GM21528 (cell line): ENCODE results near the gene LMO1.

Source experiments
- ATAC-seq: cut with Tn5 transposase; IDR thresholded peaks from one replicate; pipeline ENCODE4 v1.9.1; 2021; ENCODE audit warnings: mild to moderate bottlenecking, moderate library complexity; ENCODE audit not compliant: unreplicated experiment, low FRiP score

The LMO1 gene

DNA sequence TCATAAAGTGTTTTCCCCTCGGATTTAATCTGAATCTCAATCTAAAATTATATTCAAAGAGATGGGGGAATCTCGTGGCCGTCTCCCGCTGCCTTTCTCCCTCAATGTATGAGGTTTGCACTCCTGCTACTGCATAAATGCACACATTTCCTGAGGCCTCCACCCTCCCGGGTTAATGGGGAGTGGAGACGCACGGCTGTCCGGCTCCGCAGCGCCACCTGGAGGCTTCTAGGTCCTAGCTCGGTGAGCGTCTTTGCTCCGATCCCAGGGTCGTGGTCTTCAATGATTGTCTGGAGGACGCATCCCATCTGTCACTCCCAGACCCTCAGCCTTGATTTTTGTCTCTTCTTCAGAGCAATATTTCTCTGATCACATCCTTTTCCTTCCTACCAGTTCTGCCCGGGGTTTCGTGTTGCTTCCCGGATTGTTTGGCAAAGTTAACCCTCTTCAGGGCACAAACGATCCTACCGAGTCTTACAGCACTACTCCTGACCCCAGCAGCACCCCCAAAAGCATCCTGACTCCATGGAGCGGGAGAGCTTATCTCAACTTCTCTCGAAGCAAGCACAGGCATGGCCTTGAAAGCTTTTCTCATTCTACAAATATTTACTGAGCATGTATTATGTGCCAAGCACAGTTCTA is at the start of gene LMO1:
LMO1 (minus strand) TSS at position 110 of the 642 bp plus-strand sequence. CDS start 516 bp downstream, outside the sequence.
- ATAC-seq, result peak; percentile 70

DNA sequence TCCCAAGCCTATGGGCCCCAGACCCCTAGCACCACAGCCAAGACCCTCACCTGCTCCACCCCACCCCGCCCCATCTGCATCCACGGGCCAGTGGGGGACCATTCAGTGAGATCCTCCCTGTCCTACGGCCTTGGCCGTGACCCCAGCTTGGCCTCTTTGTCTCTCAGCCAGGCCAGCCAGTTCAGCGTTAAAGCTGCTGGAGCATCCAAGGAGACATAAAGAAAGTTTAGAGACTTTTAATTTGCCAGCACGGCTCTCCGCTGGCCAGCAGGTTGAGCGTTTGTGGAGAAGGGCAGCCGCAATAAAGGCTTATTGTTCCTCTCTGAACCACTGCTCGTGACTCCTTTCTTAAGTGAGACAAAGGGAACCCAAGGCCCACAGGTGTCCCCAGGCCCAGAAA is 49.3 kb upstream of the LMO1 start:
- ATAC-seq, result no peak

DNA sequence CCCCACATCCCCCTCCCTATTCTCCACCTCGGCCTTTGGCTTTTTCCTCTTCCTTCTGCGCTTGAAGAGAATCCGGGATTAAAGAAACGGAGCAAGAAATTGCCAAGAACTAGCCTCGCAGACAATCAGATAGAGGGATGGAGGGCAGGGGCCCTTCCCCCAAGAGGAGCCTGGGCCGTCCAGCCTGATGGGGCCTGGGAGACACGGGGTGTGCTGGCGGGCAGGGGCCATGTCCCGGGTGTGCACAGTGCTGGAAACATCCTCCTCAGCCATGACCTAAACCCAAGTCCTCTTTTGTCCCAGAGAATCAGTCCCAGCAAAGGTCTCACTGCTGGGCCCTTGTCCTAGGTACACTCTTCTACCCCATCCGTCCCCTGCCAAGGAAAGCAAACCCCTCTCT is 47.7 kb upstream of the LMO1 start:
- ATAC-seq, result no peak

DNA sequence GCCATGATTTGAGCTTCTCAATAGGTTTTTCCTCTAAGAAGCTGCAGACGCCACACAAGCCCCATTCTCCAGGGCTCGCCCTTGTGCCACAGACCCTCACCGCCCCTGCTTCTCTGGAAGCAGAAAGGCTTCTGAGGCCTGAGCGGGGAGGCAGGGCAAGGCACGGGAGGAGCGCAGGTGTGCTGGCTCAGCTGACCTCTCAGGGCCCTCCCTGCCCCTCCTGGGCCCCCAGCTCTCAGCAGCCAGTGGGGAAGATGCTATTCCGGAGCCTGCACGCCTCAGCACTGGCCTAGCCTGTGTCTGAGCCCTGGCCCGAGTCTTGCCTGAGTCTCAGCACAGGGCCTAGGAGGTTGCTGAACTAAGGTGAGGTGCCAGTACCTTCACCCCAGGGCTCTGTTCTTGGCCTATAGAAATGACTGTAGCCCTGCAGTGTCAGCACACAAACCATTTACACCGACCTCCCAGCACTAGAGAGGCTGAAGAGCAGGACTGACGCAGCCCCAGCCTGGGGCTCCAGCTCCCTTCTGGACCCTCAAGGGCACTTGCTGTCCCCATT is 47.1 kb upstream of the LMO1 start:
- no peak for ATAC-seq

DNA sequence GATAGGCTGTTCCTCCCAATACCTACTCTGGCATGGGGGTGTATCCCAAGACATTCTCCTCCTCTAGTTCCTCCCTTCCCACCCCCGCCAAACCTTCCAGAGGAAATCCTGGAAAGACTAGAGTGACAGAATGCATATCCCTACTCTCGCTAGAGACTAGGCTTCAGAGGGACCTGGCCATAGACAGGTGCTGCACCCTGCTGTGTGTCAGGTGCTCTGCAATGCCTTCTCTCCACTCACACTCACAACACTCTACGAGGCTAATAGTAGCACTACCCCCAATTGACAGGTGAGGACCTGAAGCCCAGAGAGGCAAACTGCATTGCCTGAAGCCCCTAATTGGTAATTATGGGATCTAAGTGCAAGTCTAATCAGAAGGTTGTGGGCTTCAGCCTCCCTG is 46.2 kb upstream of the LMO1 start:
- ATAC-seq, result no peak

DNA sequence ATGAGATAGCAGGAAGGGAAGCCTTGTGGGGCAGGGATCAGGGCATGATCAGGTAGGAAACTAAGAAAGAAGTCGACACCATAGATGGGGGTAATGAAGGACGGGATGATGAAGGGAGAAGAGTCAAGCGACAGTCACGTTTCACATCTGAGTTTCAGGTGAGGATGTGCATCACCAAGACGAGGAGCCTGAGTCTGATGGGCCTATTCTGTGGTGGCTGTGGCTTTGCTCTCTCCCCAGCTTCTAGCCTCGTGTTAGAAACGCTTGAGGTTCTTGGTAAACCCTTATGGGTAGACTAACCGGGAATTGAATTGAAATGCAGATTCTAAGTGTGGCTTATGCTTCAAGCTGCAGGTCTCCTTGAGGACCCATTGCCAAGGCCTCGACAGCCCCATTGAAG is 45.6 kb upstream of the LMO1 start:
- ATAC-seq, result no peak

DNA sequence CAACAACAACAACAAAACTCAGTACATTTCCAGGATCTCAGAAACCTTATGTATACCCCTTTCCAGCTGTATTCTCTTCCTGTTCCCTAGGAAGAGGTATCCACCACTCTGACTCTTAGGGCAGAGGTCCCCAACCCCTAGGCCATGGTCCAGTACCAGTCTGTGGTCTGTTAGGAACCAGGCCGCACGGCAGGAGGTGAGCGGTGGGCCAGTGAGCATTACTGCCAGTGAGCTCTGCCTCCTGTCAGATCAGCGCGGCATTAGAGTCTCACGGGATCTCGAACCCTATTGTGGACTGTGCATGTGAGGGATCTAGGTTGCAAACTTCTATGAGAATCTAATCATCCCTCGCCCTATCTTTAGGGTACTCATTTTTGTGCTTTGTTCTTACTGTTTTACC is 43.9 kb upstream of the LMO1 start:
- no peak for ATAC-seq

GRCh38 chr11:8301622-8302021 is 37.9 kb upstream of the LMO1 start:
- ATAC-seq, result no peak

DNA sequence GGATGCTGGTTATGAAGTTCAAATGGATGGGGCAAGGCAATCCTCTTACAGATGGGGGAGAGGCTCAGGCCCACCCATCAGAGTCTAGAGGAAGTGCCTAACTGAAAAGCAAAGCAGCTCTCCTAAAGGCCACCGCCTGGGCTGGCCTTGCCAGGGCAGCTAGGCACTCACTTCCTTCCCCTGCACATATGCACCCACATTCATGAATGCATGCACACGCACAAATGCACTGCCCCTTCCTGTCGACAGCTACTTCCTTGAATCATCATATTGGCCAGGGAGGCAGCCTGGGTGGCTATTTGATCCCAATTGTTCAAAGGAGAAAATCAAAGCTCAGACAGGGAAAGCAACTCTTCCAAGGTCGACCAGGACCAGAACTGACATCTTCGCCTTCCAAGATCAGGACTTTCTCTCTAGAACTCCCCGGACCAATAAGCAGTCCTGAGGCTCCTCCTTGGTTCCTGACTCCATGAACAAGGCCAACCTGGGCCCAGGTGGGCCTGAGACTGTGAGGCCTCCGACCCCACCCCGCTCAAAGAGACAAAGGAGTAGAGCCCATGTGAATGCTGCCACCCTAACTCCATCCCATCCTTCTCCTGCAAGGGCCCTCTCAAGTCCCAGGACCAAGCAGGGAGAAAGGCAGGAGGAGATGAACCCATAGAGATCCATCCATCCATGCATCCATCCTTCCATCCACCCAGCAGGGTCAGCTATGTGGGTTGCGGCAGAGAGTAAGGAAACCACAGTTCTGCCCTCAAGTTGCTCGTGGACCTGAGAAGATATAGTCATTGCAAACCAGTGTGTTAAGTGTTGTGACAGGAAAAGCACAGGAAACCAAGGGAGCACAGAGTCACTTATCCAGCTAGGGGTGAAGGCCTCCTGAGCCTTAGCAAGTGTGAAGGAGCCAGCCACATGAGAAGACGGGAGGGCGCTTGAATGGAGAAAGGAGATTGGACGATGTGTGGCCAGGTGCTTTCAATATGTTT is 35.4 kb upstream of the LMO1 start:
- no peak for ATAC-seq

GRCh38 chr11:8297781-8298440 is 34.2 kb upstream of the LMO1 start:
- ATAC-seq, result no peak

DNA sequence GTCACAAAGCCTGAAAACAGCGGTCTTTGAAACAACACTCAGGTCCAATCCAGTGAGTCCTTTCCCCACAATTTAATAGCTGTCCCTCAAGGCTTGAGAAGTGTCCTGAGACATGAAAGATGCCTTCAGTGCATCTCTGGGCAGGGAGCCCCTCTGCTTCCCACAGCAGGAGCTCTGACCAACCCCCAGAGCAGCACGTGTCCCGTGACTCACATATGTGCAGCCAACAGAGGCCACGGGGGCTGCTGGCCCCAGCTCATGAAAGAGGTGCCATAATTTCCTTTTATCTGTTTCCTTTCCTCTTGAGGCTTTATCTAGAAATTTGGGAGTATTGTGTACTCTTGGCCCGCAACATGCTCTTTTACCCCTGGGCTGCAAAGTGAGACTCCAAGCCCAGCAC is 33.2 kb upstream of the LMO1 start:
- ATAC-seq, result no peak

DNA sequence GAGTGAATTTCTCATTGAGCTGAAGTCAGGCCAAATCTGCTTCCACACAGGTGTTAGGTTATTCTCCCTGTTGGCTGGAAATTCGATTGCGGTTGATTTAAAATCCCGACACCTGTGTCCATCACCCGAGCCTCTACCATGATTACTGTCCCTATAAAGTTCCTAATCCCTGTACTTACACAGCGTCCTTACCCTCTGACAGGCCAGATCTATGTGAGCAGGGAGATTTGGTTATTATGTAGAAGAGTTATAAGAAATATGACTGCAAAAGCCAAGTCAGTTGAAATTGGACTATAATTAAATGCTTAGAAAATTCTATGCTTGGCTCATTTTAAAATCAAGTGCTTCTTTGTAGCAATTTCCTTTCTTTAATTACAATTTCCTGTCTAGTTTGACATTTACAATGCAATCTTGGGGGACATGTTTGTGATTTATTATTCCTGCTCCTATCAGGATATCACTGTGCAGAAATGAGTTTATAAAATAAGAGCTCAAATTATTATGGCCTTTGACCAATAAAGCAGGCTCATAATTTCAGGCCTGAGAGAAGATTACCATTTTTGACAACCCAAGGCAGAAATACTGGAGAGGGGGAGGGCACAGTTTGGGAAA is 32.5 kb upstream of the LMO1 start:
- ATAC-seq, result no peak

DNA sequence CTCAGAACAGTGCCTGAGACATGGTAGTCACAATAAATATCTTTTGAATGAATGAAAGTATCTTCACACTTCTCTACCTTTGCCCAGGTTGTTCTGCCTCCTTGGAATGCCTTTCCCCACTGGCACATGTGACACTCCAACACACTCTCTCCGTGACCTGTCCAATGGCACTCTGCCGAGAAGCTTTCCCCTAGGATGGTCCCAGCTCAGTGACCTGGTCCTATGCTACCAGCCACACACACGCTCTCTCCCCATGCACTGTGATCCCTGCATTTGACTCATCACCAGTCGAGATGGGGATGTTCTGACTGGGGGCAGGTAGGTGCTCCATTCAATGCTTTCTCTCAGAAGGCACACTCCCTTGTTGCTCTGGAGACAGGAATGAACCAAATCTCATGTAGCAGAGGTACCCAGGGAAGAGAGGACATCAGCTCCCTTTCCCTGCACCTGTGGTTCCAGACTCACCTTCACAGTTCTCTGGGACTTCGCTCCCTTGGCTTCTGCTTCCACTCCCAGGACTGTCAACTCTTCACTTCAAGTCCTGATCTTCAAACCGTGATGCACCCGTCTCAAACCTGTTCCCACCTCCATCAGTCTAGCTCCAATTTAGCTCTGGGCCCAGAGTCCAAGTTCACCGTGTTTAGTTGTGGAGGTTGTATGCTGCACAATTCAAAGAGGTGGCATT is 30.7 kb upstream of the LMO1 start:
- no peak for ATAC-seq

DNA sequence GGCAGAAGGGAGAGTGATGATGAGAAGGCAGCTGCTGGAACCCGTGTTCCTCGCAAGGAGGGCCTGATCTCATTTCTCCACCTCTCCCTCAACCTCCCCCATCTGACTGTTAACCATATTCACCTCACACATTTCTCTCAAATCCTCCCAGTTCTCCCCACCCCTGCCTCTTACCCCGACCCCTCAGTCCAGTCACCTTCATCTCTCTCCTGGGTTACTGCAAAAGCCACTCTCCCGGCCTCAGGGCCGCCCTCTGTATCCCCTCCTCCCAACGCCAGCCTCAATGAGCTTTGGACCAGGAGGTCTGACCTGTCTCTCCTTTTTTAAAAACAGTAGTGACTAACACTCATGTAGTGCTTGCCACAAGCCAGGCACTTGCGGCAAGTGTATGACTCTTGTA is 29.5 kb upstream of the LMO1 start:
- ATAC-seq, result no peak

DNA sequence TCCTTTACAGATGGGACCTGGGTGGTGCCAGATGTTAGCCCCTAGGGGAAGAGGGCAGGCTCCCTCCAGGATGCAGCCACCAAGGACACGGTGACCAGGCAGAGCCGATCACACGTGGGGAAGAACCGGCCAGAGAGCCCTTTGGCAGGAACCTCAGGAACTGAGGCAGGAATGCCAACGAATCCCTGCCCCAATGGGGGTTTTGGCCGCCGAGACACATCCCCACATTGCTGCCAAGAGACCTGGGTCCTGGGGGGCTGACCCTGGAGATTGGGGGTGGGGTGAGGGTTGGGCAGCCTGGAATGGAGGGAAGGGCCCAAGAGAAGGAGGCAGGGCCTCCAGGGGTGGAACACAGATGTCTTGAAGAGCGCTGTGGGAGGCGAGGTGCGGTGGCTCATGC is 28.7 kb upstream of the LMO1 start:
- no peak for ATAC-seq

DNA sequence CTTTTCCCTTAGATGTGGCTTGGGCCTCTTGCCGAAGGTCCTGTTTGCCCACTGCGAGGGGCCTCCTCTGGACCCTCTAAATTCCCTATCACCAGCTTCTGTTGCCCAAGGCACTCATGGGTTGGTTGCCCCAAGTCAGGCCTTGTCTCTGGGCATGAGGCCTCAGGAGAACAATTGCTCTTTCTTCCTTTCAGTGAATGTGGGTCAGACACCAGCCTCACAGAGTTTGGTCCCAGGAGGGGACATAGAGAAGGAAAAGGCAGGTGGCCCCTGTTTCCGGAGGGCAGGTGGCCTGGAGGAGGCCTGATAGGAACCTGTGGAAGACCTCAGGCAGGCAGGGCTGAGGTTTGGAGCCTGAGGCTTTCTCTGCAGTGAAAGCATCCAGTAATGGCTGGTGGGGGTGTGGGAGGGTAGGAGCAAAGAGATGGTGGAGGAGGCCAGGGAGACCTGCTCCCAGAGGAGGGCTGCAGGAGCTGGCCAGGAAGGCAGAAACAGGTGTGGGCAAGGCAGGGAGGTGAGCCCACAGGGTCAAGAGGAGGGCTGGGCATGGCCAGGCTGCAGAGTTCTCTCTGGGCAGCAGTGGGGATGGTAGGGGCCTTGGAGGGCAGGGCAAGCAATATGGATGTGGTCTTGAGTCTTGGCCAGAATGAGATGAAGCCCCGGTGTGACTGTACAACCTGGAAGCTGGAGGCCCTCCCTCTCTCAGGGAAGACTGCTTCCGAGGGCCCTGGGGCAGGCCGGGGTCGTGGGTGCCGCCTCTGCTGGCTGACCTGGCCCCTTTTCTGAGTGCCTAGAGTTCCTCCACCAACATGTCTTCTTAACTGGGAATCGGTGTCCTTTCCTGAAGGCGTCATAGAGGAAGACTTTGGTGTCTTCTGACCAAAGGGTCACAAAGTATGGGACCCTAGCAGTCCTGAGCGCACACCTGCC is 28.0 kb upstream of the LMO1 start:
- no peak for ATAC-seq

DNA sequence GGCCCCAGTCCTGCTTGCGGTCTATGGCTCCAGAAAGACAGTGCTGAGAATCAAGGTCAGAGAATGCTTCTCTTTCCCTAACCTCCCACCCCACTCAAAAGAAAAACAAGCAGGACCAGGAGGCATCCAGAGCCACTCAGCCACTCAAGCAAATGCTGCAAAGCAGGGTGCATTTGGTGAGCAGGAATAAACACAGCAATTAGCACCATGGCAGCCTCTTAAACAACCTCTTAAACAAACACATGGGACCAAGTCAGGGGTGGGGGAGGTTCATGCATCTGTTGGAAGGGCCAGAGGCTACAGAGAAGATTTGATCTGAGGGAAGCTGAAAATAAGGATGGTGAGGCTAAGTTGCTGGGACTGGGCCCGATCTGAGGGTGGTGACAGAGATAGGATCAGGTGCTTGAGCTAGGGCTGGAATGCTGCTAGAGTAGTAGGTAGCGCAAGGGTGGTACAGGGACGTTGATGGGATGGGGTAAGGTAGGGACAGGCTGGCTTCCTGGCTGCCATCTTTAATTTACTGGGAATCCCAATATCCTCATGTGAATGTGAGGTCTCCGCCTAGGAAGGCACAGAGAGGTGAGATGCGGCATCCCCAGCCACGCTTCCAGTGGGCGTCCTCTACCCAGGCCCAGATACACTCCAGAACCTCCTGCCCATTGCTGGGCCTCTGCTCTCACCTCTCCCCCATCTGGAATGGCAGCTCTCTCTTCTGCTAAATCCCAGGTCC is 26.6 kb upstream of the LMO1 start:
- ATAC-seq, result no peak

- ATAC-seq, result no peak
These were observed 25.8 kb upstream of the LMO1 start for GRCh38 chr11:8289492-8289918.
